GM23248 (cell line): ENCODE measurements around the gene KRTAP16-1. TPM values are rescaled to one million over a fixed set of nuclear protein-coding genes. Genes with fewer than 3 reads are reported as not detected.

Source experiments
- DNase-seq: peaks from one replicate; pipeline ENCODE4 v3.0.0-alpha.2; 2015
- H2AFZ ChIP-seq: fragments of 200-600 bp; sonication (generic); 2 replicates; pipeline ENCODE4 v1.6.1; 2016; ENCODE audit warnings: antibody characterized with exemption
- H3F3A ChIP-seq: fragments of 200-600 bp; sonication (generic); 2 replicates; pipeline ENCODE4 v1.6.1; 2016; ENCODE audit warnings: mild to moderate bottlenecking, antibody characterized with exemption, mixed run types; ENCODE audit not compliant: insufficient read depth
- H3K27ac ChIP-seq: fragments of 200-600 bp; sonication (generic); 2 replicates; pipeline ENCODE4 v1.5.1; 2016; ENCODE audit warnings: mild to moderate bottlenecking
- H3K27me3 ChIP-seq: fragments of 200-600 bp; sonication (generic); replicated peaks from 2 replicates; pipeline ENCODE4 v1.6.1; 2016; ENCODE audit warnings: mild to moderate bottlenecking; ENCODE audit not compliant: insufficient read depth
- H3K36me3 ChIP-seq: fragments of 200-600 bp; sonication (generic); 2 replicates; pipeline ENCODE4 v1.6.1; 2016; ENCODE audit warnings: low read depth, mild to moderate bottlenecking
- H3K4me1 ChIP-seq: fragments of 200-600 bp; sonication (generic); 2 replicates; pipeline ENCODE4 v1.6.1; 2016; ENCODE audit warnings: mild to moderate bottlenecking; ENCODE audit not compliant: insufficient read depth
- H3K4me2 ChIP-seq: fragments of 200-600 bp; sonication (generic); one replicate; pipeline ENCODE4 v1.6.1; 2016; ENCODE audit warnings: mild to moderate bottlenecking; ENCODE audit not compliant: unreplicated experiment
- H3K4me3 ChIP-seq: fragments of 200-600 bp; sonication (generic); 2 replicates; pipeline ENCODE4 v1.5.1; 2016; ENCODE audit warnings: mild to moderate bottlenecking
- H3K79me2 ChIP-seq: fragments of 200-600 bp; sonication (generic); 2 replicates; pipeline ENCODE4 v1.6.1; 2016; ENCODE audit warnings: mild to moderate bottlenecking; ENCODE audit not compliant: insufficient read depth
- H3K9ac ChIP-seq: fragments of 200-600 bp; sonication (generic); 2 replicates; pipeline ENCODE4 v1.6.1; 2016; ENCODE audit warnings: mild to moderate bottlenecking
- H3K9me2 ChIP-seq: fragments of 200-600 bp; sonication (generic); 2 replicates; pipeline ENCODE4 v1.6.1; 2016; ENCODE audit warnings: mixed run types, mild to moderate bottlenecking, moderate library complexity; ENCODE audit not compliant: insufficient read depth
- H3K9me3 ChIP-seq: fragments of 200-600 bp; sonication (generic); one replicate; pipeline ENCODE4 v1.6.1; 2017; ENCODE audit warnings: low read depth
- H4K20me1 ChIP-seq: fragments of 200-600 bp; sonication (generic); 2 replicates; pipeline ENCODE4 v1.6.0; 2016; ENCODE audit not compliant: insufficient read depth
- EZH2 ChIP-seq: fragments of 200-600 bp; sonication (generic); IDR thresholded peaks from 2 replicates; pipeline ENCODE4 v1.6.1; 2018; ENCODE audit warnings: antibody characterized with exemption, mild to moderate bottlenecking; ENCODE audit not compliant: insufficient read depth, poor library complexity, severe bottlenecking
- EZH2phosphoT487 ChIP-seq: fragments of 200-600 bp; sonication (generic); IDR thresholded peaks from 2 replicates; pipeline ENCODE4 v1.6.1; 2018; ENCODE audit warnings: antibody characterized with exemption, moderate library complexity, mild to moderate bottlenecking, low read depth; ENCODE audit not compliant: insufficient read depth
- WGBS, 2 experiments: methylation state at CpG; one replicate each; pipeline ENCODE4 v1.1.6; 2015 to 2017; ENCODE audit warnings: low lambda C conversion rate in 2 of 2, low coverage in 1 of 2; ENCODE audit errors: missing lambda C conversion rate in 2 of 2; 5-methylcytosine and 5-hydroxymethylcytosine counted together
- in situ Hi-C: fragments of 300-500 bp; cut with MboI; formaldehyde crosslinking; loops from 2 replicates; pipeline ENCODE4 v1.15.0; 2020
- polyA plus RNA-seq: library from polyadenylated mRNA; unstranded; fragments of >200 nt; fragmentation: Nextera tagmentation; extraction: Ambion mirVana; gene quantifications from 2 replicates; pipeline ENCODE4 v1.2.1, GENCODE V29; 2016
- total RNA-seq: library from RNA; depleted of rRNA; stranded (reverse); fragments of >200 nt; shearing (Covaris generic); gene quantifications from 2 replicates; pipeline ENCODE4 v1.2.3, GENCODE V29; 2014

KRTAP16-1 gene
- total and polyA plus RNA-seq, 2 experiments from 2014 or later: not detected

DNA sequence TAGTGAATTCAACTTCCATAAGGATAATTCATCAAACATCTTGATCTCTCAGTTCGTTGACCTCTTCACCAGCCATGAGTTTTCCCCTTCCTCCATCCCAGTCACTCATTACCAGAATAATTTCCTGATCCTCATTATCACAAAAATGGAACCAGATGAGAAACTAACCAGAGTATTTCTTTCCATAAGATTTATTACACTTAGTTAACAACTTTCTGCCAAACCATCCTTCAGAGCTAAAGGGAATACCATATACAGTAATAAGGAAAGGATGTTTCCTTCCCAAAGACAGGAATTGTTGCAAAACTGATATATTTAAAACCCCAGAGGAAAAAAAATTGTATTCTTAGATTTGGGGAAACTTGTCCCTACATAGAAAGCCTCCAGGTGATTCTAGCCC, 15.1 kb downstream of the KRTAP16-1 start:
- in situ Hi-C loops: no loop called here
- WGBS, 2 experiments: 18 to 19% methylated on average over 1 of the region's 1 CpG
- Histone ChIP-seq H3K27me3 (no peaks in the 10 kb centered on the region), H3K4me1 (no peaks in the 10 kb centered on the region), H3K79me2 (no peaks in the 10 kb centered on the region), H4K20me1 (no peaks in the 10 kb centered on the region), H3K27ac (no peak overlapping the region), H2AFZ (no peak overlapping the region), H3K36me3 (no peaks in the 10 kb centered on the region), H3K9me3 (no peaks in the 10 kb centered on the region), H3K9ac (no peak overlapping the region), H3K4me2 (no peak overlapping the region), H3K4me3 (no peak overlapping the region), H3K9me2 (no peaks in the 10 kb centered on the region), H3F3A (no peaks in the 10 kb centered on the region)
- no peak for TF ChIP-seq EZH2
- no peak for TF ChIP-seq EZH2phosphoT487
- no peak for DNase-seq

- no peaks in the 10 kb centered on the region for H3K27me3 ChIP-seq
- no peak overlapping the region for H2AFZ ChIP-seq
- H3K4me1 ChIP-seq: peaks cover 18% of the 10 kb centered on the region
- no peaks in the 10 kb centered on the region for H3K36me3 ChIP-seq
- DNase-seq: no peak
- H3K4me2 ChIP-seq: no peak overlapping the region
- H3F3A ChIP-seq: peaks cover 9% of the 10 kb centered on the region; the same call in 1 of the 2 replicates
- H3K9ac ChIP-seq: no peak overlapping the region
- no peaks in the 10 kb centered on the region for H3K9me2 ChIP-seq
- H3K4me3 ChIP-seq: no peak overlapping the region
- 83 to 91% methylated on average over 3 of the region's 3 CpGs for WGBS, 2 experiments
- H3K79me2 ChIP-seq: no peaks in the 10 kb centered on the region
- TF ChIP-seq EZH2 (no peak), EZH2phosphoT487 (no peak)
- no peaks in the 10 kb centered on the region for H4K20me1 ChIP-seq
- H3K27ac ChIP-seq: no peak overlapping the region
- no peaks in the 10 kb centered on the region for H3K9me3 ChIP-seq
- in situ Hi-C loops: no loop called here
Measured at GRCh38 chr17:41287050-41287449, 22.1 kb downstream of the KRTAP16-1 start.

GRCh38 chr17:41284546-41284945, 24.6 kb downstream of the KRTAP16-1 start:
- no peak overlapping the region for H3K27ac ChIP-seq
- in situ Hi-C loops: no loop called here

DNA sequence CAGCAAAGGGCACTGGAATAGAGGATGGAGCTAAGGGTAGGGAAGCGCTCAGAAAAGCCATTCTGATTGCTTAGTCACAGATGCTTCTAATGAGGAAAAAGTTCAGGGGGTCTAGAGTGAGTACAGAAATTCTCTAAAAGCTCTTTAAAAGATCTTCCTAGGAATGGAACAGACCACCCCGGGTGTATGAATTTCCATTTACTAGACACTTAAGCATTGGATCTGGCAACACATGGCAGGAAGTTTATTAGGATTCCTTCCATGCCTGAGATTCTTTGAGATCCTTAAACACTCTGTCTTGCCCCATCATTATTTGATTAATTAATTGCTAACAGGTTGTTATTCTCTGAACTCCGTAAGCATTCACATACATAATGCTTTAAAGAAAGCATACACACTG, 25.1 kb downstream of the KRTAP16-1 start:
- Histone ChIP-seq H3K27ac (no peak overlapping the region), H3K79me2 (no peaks in the 10 kb centered on the region), H3K4me3 (no peak overlapping the region), H2AFZ (no peak overlapping the region), H3K9me2 (no peaks in the 10 kb centered on the region), H3F3A (peaks cover 9% of the 10 kb centered on the region; the same call in 1 of the 2 replicates), H3K36me3 (no peaks in the 10 kb centered on the region), H3K27me3 (no peaks in the 10 kb centered on the region), H3K9me3 (no peaks in the 10 kb centered on the region), H4K20me1 (no peaks in the 10 kb centered on the region), H3K4me1 (peaks cover 18% of the 10 kb centered on the region), H3K4me2 (peak overlapping the region; percentile 20), H3K9ac (no peak overlapping the region)
- in situ Hi-C loops: no loop called here
- no peak for TF ChIP-seq EZH2
- TF ChIP-seq EZH2phosphoT487: no peak
- WGBS, 2 experiments: 7 to 9% methylated on average over 3 of the region's 3 CpGs
- peak; percentile 10 for DNase-seq

More at GRCh38 chr17:41284546-41284945, 24.6 kb downstream of the KRTAP16-1 start:
- H3K9me2 ChIP-seq: no peaks in the 10 kb centered on the region
- no peak overlapping the region for H3K4me3 ChIP-seq
- no peaks in the 10 kb centered on the region for H3K36me3 ChIP-seq
- TF ChIP-seq EZH2 (no peak), EZH2phosphoT487 (no peak)
- H3K4me1 ChIP-seq: peaks cover 18% of the 10 kb centered on the region
- no peaks in the 10 kb centered on the region for H4K20me1 ChIP-seq
- peaks cover 9% of the 10 kb centered on the region; the same call in 1 of the 2 replicates for H3F3A ChIP-seq
- WGBS, 2 experiments: 54 to 58% methylated on average over 2 of the region's 2 CpGs
- H3K9ac ChIP-seq: no peak overlapping the region
- H3K27me3 ChIP-seq: no peaks in the 10 kb centered on the region
- H2AFZ ChIP-seq: no peak overlapping the region
- no peaks in the 10 kb centered on the region for H3K9me3 ChIP-seq
- DNase-seq: no peak
- no peaks in the 10 kb centered on the region for H3K79me2 ChIP-seq
- H3K4me2 ChIP-seq: no peak overlapping the region
